IMR-90 (cell line): Measurements from ENCODE around the gene INPP5J. TPM values are rescaled to one million over a fixed set of nuclear protein-coding genes. Genes with fewer than 3 reads are reported as not detected.

ENCODE experiments used
- ATAC-seq: fragments of 200-7000 bp; cut with Tn5 transposase; 2 replicates; pipeline ENCODE4 v1.9.1; 2020; ENCODE audit warnings: low read depth, mild to moderate bottlenecking, moderate library complexity
- BruUV-seq: library from RNA; stranded (reverse); fragments of 400-500 nt; replicated peaks from 2 replicates; lab custom pipeline; 2021; lab: Mats Ljungman, UMichigan
- CTCF ChIA-PET: fragments of 300-600 bp; formaldehyde crosslinking; extraction: SDS; loops from one replicate; lab custom pipeline; 2021; ENCODE audit warnings: antibody characterized with exemption; lab: Yijun Ruan, JAX
- POLR2A ChIA-PET: fragments of 300-600 bp; sonication (Branson Sonifier 250); formaldehyde crosslinking; loops from one replicate; lab custom pipeline; 2022; ENCODE audit warnings: antibody characterized with exemption; ENCODE audit not compliant: unreplicated experiment; lab: Charles Lee
- DNase-seq: peaks from one replicate; pipeline ENCODE4 v3.0.0; 2013
- H2AFZ ChIP-seq: replicated peaks from 2 replicates; pipeline ENCODE3; 2013; ENCODE audit warnings: low read length, mild to moderate bottlenecking; ENCODE audit not compliant: poor library complexity
- H2AK5ac ChIP-seq: 2 replicates; pipeline ENCODE4 v1.6.1; 2013; ENCODE audit warnings: low read depth, low read length, inconsistent platforms
- H2AK9ac ChIP-seq: replicated peaks from 2 replicates; pipeline ENCODE3; 2013; ENCODE audit warnings: mild to moderate bottlenecking, low read depth, low read length, moderate library complexity; ENCODE audit not compliant: poor library complexity
- H2BK120ac ChIP-seq: 2 replicates; pipeline ENCODE4 v1.6.1; 2013; ENCODE audit warnings: low read depth, low read length, inconsistent platforms
- H2BK15ac ChIP-seq: 3 replicates; pipeline ENCODE4 v1.6.1; 2013; ENCODE audit warnings: low read depth, low read length, inconsistent platforms
- H2BK20ac ChIP-seq: 2 replicates; pipeline ENCODE4 v1.6.1; 2013; ENCODE audit warnings: low read depth, mild to moderate bottlenecking, inconsistent platforms, low read length, moderate library complexity
- H2BK5ac ChIP-seq: 2 replicates; pipeline ENCODE4 v1.6.1; 2013; ENCODE audit warnings: mild to moderate bottlenecking, low read depth, low read length, inconsistent platforms; ENCODE audit not compliant: poor library complexity, severe bottlenecking
- H3K14ac ChIP-seq: replicated peaks from 2 replicates; pipeline ENCODE4 v1.6.1; 2013; ENCODE audit warnings: low read depth, low read length, inconsistent platforms
- H3K18ac ChIP-seq: 2 replicates; pipeline ENCODE4 v1.6.1; 2013; ENCODE audit warnings: low read depth, low read length, control low read depth
- H3K23ac ChIP-seq: 2 replicates; pipeline ENCODE4 v1.6.1; 2013; ENCODE audit warnings: low read depth, low read length, inconsistent platforms
- H3K27ac ChIP-seq: 2 replicates; pipeline ENCODE4 v1.5.1; 2013; ENCODE audit warnings: mild to moderate bottlenecking, control low read depth, low read length; ENCODE audit not compliant: insufficient read depth
- H3K27me3 ChIP-seq: 2 replicates; pipeline ENCODE4 v1.6.1; 2013; ENCODE audit warnings: low read length; ENCODE audit not compliant: control insufficient read depth, insufficient read depth
- H3K36me3 ChIP-seq: 2 replicates; pipeline ENCODE4 v1.6.1; 2013; ENCODE audit warnings: low read length, mixed read lengths; ENCODE audit not compliant: control insufficient read depth, insufficient read depth
- H3K4ac ChIP-seq: 2 replicates; pipeline ENCODE4 v1.6.1; 2013; ENCODE audit warnings: low read depth, low read length, inconsistent platforms
- H3K4me1 ChIP-seq: 2 replicates; pipeline ENCODE4 v1.6.1; 2013; ENCODE audit warnings: low read length, mixed read lengths; ENCODE audit not compliant: control insufficient read depth, insufficient read depth
- H3K4me2 ChIP-seq: 2 replicates; pipeline ENCODE4 v1.6.1; 2013; ENCODE audit warnings: low read depth, mild to moderate bottlenecking, control low read depth, low read length, moderate library complexity
- H3K4me3 ChIP-seq: 2 replicates; pipeline ENCODE4 v1.5.1; 2013; ENCODE audit warnings: low read depth, mild to moderate bottlenecking, control low read depth, low read length, moderate library complexity; ENCODE audit not compliant: insufficient read depth
- H3K56ac ChIP-seq: 2 replicates; pipeline ENCODE4 v1.6.1; 2013; ENCODE audit warnings: low read length, inconsistent platforms; ENCODE audit not compliant: insufficient read depth; ENCODE audit errors: extremely low read depth
- H3K79me1 ChIP-seq, 2 experiments: 2 replicates each; pipeline ENCODE4 v1.6.1; 2013; ENCODE audit warnings: low read length in 2 of 2, inconsistent platforms in 1 of 2, low read depth in 1 of 2
- H3K9ac ChIP-seq: 2 replicates; pipeline ENCODE4 v1.6.1; 2013; ENCODE audit warnings: low read depth, low read length, control low read depth
- H3K9me1 ChIP-seq: 2 replicates; pipeline ENCODE4 v1.6.1; 2013; ENCODE audit warnings: low read length, inconsistent platforms; ENCODE audit not compliant: insufficient read depth
- H3K9me3 ChIP-seq: 2 replicates; pipeline ENCODE4 v1.6.1; 2013; ENCODE audit warnings: low read length; ENCODE audit not compliant: control insufficient read depth, insufficient read depth
- H4K20me1 ChIP-seq: 2 replicates; pipeline ENCODE4 v1.6.1; 2013; ENCODE audit warnings: low read length, inconsistent platforms; ENCODE audit not compliant: insufficient read depth
- H4K5ac ChIP-seq: 2 replicates; pipeline ENCODE4 v1.6.1; 2013; ENCODE audit warnings: mild to moderate bottlenecking, low read depth, low read length, control low read depth
- H4K8ac ChIP-seq, 2 experiments: 2 replicates each; pipeline ENCODE4 v1.6.1; 2013; ENCODE audit warnings: low read depth in 2 of 2, low read length in 2 of 2, control low read depth in 1 of 2, inconsistent platforms in 1 of 2
- H4K91ac ChIP-seq: 2 replicates; pipeline ENCODE4 v1.6.1; 2013; ENCODE audit warnings: low read depth, low read length, inconsistent platforms; ENCODE audit not compliant: insufficient read depth
- FOS ChIP-seq: fragments of 150-350 bp; IDR thresholded peaks from 2 replicates; pipeline ENCODE4 v1.6.1; 2016; ENCODE audit warnings: low read depth, low read length
- MXI1 ChIP-seq: IDR thresholded peaks from 2 replicates; pipeline ENCODE4 v1.6.1; 2012; ENCODE audit warnings: low read depth, mild to moderate bottlenecking, low read length, moderate library complexity, borderline replicate concordance
- POLR2A ChIP-seq: IDR thresholded peaks from 2 replicates; pipeline ENCODE4 v1.6.1; 2012; ENCODE audit warnings: mild to moderate bottlenecking, low read depth, low read length
- WGBS, 2 experiments: methylation state at CpG; one replicate each; pipeline versions ENCODE4 v1.1.5 to v1.1.7; 2013; ENCODE audit warnings: missing lambda C conversion rate in 2 of 2; ENCODE audit not compliant: insufficient read length in 1 of 2; ENCODE audit errors: extremely low coverage in 2 of 2; 5-methylcytosine and 5-hydroxymethylcytosine counted together
- dilution Hi-C: fragments of 300-500 bp; cut with HindIII; formaldehyde crosslinking; loops from one replicate; pipeline ENCODE4 v1.14.3; 2018; ENCODE audit warnings: low sequenced_read_pairs; ENCODE audit not compliant: unreplicated experiment
- in situ Hi-C: fragments of 300-500 bp; cut with MboI; formaldehyde crosslinking; loops from 3 replicates; pipeline ENCODE4 v1.14.3; 2019; ENCODE audit warnings: low sequenced_read_pairs, inconsistent platforms, mixed read lengths
- intact Hi-C: fragments of 100-400 bp; cut with micrococcal nuclease; formaldehyde crosslinking; loops from 2 replicates; pipeline ENCODE4 v1.10.0; 2022
- polyA plus RNA-seq, 3 experiments: library from polyadenylated mRNA; depleted of rRNA; stranded (reverse); fragments of >200 nt; gene quantifications; 2 replicates each; pipeline ENCODE4 v1.2.3, GENCODE V29; 2012; ENCODE audit warnings: low replicate concordance in 1 of 3
- total RNA-seq: library from RNA; depleted of rRNA; stranded (reverse); fragments of >200 nt; gene quantifications from 2 replicates; pipeline ENCODE4 v1.2.3, GENCODE V29; 2012
- TF ChIP-seq, protein P1 (sequence below): fragments of 150-350 bp; IDR thresholded peaks from 2 replicates; pipeline ENCODE4 v1.6.1; 2017; ENCODE audit warnings: mild to moderate bottlenecking, antibody characterized with exemption, low read length, low read depth

INPP5J gene
- total and polyA plus RNA-seq, 2 of the 4 experiments (the other 2 are of a cell fraction) = 0.36 to 2.2 TPM

DNA sequence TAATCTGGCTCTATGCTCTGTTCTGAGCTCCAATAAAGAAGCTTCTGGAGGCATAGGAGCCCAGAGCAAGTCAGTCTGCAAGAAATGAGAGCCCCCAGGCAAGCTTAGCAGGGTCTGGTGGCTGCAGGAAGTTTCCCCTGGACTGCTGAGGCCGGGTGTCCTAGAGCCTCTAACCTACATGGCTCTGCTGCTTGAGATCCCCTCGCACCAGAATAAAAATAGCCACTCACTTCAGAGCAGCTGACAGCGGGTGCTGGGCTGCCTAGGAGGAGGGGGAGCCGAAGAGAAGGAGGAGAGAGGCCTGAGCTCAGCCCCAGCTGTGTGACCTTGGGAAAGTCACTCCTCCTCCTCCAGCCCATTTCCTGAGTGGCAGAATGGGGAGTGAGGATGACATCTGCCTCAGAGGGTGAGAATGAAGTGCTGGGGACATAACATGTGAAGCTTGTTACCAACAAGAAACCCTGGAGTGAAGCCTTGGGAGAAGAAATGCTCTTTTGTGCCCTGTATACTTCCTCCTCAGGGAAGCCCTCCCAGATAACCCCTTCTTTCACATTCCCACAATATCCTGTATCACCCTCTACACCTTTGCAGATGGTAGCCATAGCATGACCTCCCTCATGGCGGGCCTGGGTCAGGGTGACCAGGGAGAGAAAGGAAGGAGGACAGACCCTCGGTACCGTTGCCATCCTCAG, 3.6 kb upstream of the INPP5J start:
- Histone ChIP-seq H4K8ac (no peak overlapping the region), H2BK120ac (no peak overlapping the region), H2BK5ac (no peak overlapping the region), H4K20me1 (no peaks in the 10 kb centered on the region), H2AK5ac (no peak overlapping the region), H4K91ac (no peak overlapping the region), H3K14ac (no peak overlapping the region), H3K4me1 (peaks cover 5% of the 10 kb centered on the region), H2BK20ac (no peak overlapping the region), H3K27me3 (no peaks in the 10 kb centered on the region), H3K4me3 (no peak overlapping the region), H3K4ac (no peak overlapping the region), H3K79me1 (peaks cover 0 to 4% of the 10 kb centered on the region in 2 experiments; a peak in 1 of 4 replicates), H3K56ac (no peak overlapping the region), H2AFZ (no peak overlapping the region), H2AK9ac (no peak overlapping the region), H3K23ac (no peak overlapping the region), H3K9me1 (no peaks in the 10 kb centered on the region; the same call in 1 of the 2 replicates), H3K4me2 (no peak overlapping the region), H4K5ac (no peak overlapping the region), H2BK15ac (no peak overlapping the region), H3K9ac (no peak overlapping the region), H3K36me3 (no peaks in the 10 kb centered on the region), H3K18ac (no peak overlapping the region), H3K27ac (no peak overlapping the region), H3K9me3 (no peaks in the 10 kb centered on the region)
- intact Hi-C loops (no loop called here), dilution Hi-C loops (no loop called here), in situ Hi-C loops (loop anchor here (10.0 kb wide), 1 partner anchor 116 kb away; no protein-coding TSS in a partner anchor)
- ChIA-PET POLR2A (no interaction called here), CTCF (interaction anchor here (0.8 kb wide), 1 partner anchor 12 kb away, joined by 3 read pairs; the partner anchor contains the start of gene SELENOM)
- no peak for TF ChIP-seq POLR2A
- no peak for TF ChIP-seq MXI1
- TF ChIP-seq FOS = no peak
- TF ChIP-seq, protein P1, sequence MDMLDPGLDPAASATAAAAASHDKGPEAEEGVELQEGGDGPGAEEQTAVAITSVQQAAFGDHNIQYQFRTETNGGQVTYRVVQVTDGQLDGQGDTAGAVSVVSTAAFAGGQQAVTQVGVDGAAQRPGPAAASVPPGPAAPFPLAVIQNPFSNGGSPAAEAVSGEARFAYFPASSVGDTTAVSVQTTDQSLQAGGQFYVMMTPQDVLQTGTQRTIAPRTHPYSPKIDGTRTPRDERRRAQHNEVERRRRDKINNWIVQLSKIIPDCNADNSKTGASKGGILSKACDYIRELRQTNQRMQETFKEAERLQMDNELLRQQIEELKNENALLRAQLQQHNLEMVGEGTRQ = no peak
- ATAC-seq (no peak), DNase-seq (no peak)
- no TSS peak for BruUV-seq
- WGBS, 2 experiments = no CpG with 5 or more reads among the region's 7 CpGs
